ENCODE results near the gene ITGAD.

DNA sequence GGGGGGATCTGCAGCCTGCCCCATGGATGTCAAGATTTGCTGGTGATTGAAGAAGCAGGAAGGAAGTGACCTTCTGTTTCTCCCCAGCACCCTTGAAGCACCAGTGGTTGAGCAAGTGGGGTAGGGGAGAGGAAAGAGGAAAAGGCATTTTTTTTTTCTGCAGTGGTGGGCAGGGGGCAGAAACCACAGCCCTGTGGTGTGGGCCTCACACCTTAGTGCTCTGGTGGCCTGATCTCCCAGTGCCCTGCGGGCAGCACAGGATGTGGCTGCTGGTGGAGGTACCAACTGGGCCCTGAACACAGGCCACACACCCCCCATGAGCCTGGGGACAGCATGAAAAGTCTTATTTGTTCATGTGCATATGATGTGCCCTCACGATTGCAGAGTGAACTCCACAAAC lies 7.1 kb downstream of the ITGAD start:
- TF ChIP-seq, protein P1, sequence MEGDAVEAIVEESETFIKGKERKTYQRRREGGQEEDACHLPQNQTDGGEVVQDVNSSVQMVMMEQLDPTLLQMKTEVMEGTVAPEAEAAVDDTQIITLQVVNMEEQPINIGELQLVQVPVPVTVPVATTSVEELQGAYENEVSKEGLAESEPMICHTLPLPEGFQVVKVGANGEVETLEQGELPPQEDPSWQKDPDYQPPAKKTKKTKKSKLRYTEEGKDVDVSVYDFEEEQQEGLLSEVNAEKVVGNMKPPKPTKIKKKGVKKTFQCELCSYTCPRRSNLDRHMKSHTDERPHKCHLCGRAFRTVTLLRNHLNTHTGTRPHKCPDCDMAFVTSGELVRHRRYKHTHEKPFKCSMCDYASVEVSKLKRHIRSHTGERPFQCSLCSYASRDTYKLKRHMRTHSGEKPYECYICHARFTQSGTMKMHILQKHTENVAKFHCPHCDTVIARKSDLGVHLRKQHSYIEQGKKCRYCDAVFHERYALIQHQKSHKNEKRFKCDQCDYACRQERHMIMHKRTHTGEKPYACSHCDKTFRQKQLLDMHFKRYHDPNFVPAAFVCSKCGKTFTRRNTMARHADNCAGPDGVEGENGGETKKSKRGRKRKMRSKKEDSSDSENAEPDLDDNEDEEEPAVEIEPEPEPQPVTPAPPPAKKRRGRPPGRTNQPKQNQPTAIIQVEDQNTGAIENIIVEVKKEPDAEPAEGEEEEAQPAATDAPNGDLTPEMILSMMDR (IDR thresholded peaks at IDR 0.05; ENCODE audit: low read depth, low read length) = no peak
- TF ChIP-seq POLR2A (IDR thresholded peaks at IDR 0.05; ENCODE audit: extremely low read depth, insufficient read length) = no peak
